CD4-positive, alpha-beta T cell (primary cell): Measurements from ENCODE around the gene CCDC50. TPM values are rescaled to one million over a fixed set of nuclear protein-coding genes. Genes with fewer than 3 reads are reported as not detected.

Experiments used
- ATAC-seq: fragments of 200-7000 bp; cut with Tn5 transposase; one replicate; pipeline ENCODE4 v1.10.0; 2022; ENCODE audit warnings: mild to moderate bottlenecking; ENCODE audit not compliant: poor library complexity
- CTCF ChIA-PET: fragments of 350-600 bp; sonication (Branson Sonifier 250); formaldehyde crosslinking; loops from one replicate; lab custom pipeline; 2021; ENCODE audit warnings: antibody characterized with exemption, inconsistent platforms; lab: Charles Lee
- POLR2A ChIA-PET: fragments of 350-600 bp; sonication (Branson Sonifier 250); formaldehyde crosslinking; loops from one replicate; lab custom pipeline; 2021; ENCODE audit warnings: antibody characterized with exemption, inconsistent platforms; lab: Charles Lee
- DNase-seq, 14 experiments: peaks; one replicate each; pipeline ENCODE4 v3.0.0-alpha.2; 2013 to 2020; ENCODE audit warnings: mixed read lengths in 2 of 14
- H3K27ac ChIP-seq, 2 donors: one replicate each; pipeline versions ENCODE4 v1.5.1 to v1.7.0; 2013; ENCODE audit warnings: low read length in 2 of 2, low read depth in 1 of 2, mild to moderate bottlenecking in 1 of 2
- H3K27me3 ChIP-seq, 2 experiments: 1 replicate in 1 of 2; 2 replicates in 1 of 2; pipeline versions ENCODE4 v1.6.1 to v1.7.0; 2013; ENCODE audit warnings: low read length in 2 of 2, control low read depth in 1 of 2, mild to moderate bottlenecking in 1 of 2, moderate library complexity in 1 of 2; ENCODE audit not compliant: insufficient read depth in 2 of 2, control insufficient read depth in 1 of 2
- H3K36me3 ChIP-seq: one replicate; pipeline ENCODE4 v1.6.1; 2013; ENCODE audit warnings: low read length, control low read depth; ENCODE audit not compliant: insufficient read depth
- H3K4me1 ChIP-seq: one replicate; pipeline ENCODE4 v1.6.1; 2013; ENCODE audit warnings: low read length, control low read depth; ENCODE audit not compliant: insufficient read depth
- H3K4me3 ChIP-seq: one replicate; pipeline ENCODE4 v1.5.1; 2013; ENCODE audit warnings: mild to moderate bottlenecking, low read length, moderate library complexity
- H3K9me3 ChIP-seq, 2 experiments: 1 replicate in 1 of 2; 2 replicates in 1 of 2; pipeline versions ENCODE4 v1.6.1 to v1.7.0; 2013; ENCODE audit warnings: low read length in 2 of 2, mild to moderate bottlenecking in 2 of 2, control low read depth in 1 of 2, moderate library complexity in 1 of 2; ENCODE audit not compliant: control insufficient read depth in 1 of 2, insufficient read depth in 1 of 2
- H3K27ac Mint-ChIP-seq: one replicate; pipeline ENCODE4 v1.8.0; 2020; ENCODE audit warnings: mixed read lengths
- H3K27me3 Mint-ChIP-seq: one replicate; pipeline ENCODE4 v1.8.0; 2021; ENCODE audit warnings: mixed read lengths
- H3K36me3 Mint-ChIP-seq: one replicate; pipeline ENCODE4 v1.8.0; 2021; ENCODE audit warnings: low read depth, mixed read lengths
- H3K4me1 Mint-ChIP-seq: one replicate; pipeline ENCODE4 v1.8.0; 2021; ENCODE audit warnings: low read depth, mixed read lengths
- H3K4me3 Mint-ChIP-seq: one replicate; pipeline ENCODE4 v1.8.0; 2020; ENCODE audit warnings: mild to moderate bottlenecking, mixed read lengths
- H3K9me3 Mint-ChIP-seq: one replicate; pipeline ENCODE4 v1.8.0; 2020; ENCODE audit warnings: mixed read lengths
- CTCF ChIP-seq: fragments of 200-600 bp; IDR thresholded peaks from one replicate; pipeline ENCODE4 v1.8.0; 2022; ENCODE audit warnings: antibody characterized with exemption, mild to moderate bottlenecking
- intact Hi-C, 2 experiments: fragments of 100-400 bp; cut with DNase I in 1 of 2; cut with micrococcal nuclease in 1 of 2; formaldehyde crosslinking; loops; one replicate each; pipeline versions ENCODE4 v1.15.1 to v1.9.0; 2023 to 2025; cut with DNase I, micrococcal nuclease
- total RNA-seq, 174 experiments: library from RNA in 2 of 174; stranded (reverse) in 2 of 174; gene quantifications; one replicate each; pipeline ENCODE4 v1.2.3 and lab custom pipeline; 2021 to 2026

CCDC50 gene
- total RNA-seq, 2 experiments from 2014 or later = 16.7 to 16.8 TPM

GRCh38 chr3:191306428-191306827, 22.8 kb upstream of the CCDC50 start:
- Mint-ChIP-seq H3K27me3 (no peaks in the 10 kb centered on the region), H3K36me3 (no peaks in the 10 kb centered on the region), H3K27ac (no peak overlapping the region), H3K4me3 (no peak overlapping the region), H3K9me3 (no peaks in the 10 kb centered on the region), H3K4me1 (no peaks in the 10 kb centered on the region)
- Histone ChIP-seq H3K4me3 (no peak overlapping the region), H3K4me1 (no peaks in the 10 kb centered on the region), H3K9me3 (peaks cover 0 to 5% of the 10 kb centered on the region in 2 experiments), H3K27me3 (no peaks in the 10 kb centered on the region), H3K36me3 (no peaks in the 10 kb centered on the region), H3K27ac (no peak overlapping the region)
- TF ChIP-seq CTCF = no peak
- intact Hi-C loops = no loop called here
- ChIA-PET POLR2A (no interaction called here), CTCF (no interaction called here)
- ATAC-seq (no peak), DNase-seq (no peak)

- H3K4me1 ChIP-seq = no peaks in the 10 kb centered on the region
- H3K4me3 Mint-ChIP-seq = no peak overlapping the region
- TF ChIP-seq CTCF = no peak
- H3K4me3 ChIP-seq = no peak overlapping the region
- intact Hi-C loops = no loop called here
- no peaks in the 10 kb centered on the region for H3K36me3 ChIP-seq
- H3K27ac Mint-ChIP-seq = no peak overlapping the region
- DNase-seq (no peak), ATAC-seq (no peak)
- H3K27me3 ChIP-seq = no peaks in the 10 kb centered on the region
- CTCF ChIA-PET = no interaction called here
- no peaks in the 10 kb centered on the region for H3K27me3 Mint-ChIP-seq
- no peak overlapping the region for H3K27ac ChIP-seq
- no peaks in the 10 kb centered on the region for H3K9me3 Mint-ChIP-seq
- peaks cover 0 to 5% of the 10 kb centered on the region in 2 experiments for H3K9me3 ChIP-seq
- POLR2A ChIA-PET = no interaction called here
- H3K36me3 Mint-ChIP-seq = no peaks in the 10 kb centered on the region
- no peaks in the 10 kb centered on the region for H3K4me1 Mint-ChIP-seq
Observed at GRCh38 chr3:191307341-191307740, 21.9 kb upstream of the CCDC50 start.

GRCh38 chr3:191313296-191313695, 15.9 kb upstream of the CCDC50 start:
- no peaks in the 10 kb centered on the region for H3K36me3 Mint-ChIP-seq
- peaks cover 3% of the 10 kb centered on the region for H3K27me3 Mint-ChIP-seq
- H3K9me3 ChIP-seq = peaks cover 0 to 14% of the 10 kb centered on the region in 2 experiments
- CTCF ChIA-PET = no interaction called here
- H3K4me3 ChIP-seq = no peak overlapping the region
- H3K9me3 Mint-ChIP-seq = no peaks in the 10 kb centered on the region
- H3K27me3 ChIP-seq = no peaks in the 10 kb centered on the region
- DNase-seq (no peak), ATAC-seq (no peak)
- no peaks in the 10 kb centered on the region for H3K4me1 ChIP-seq
- TF ChIP-seq CTCF = no peak
- H3K36me3 ChIP-seq = no peaks in the 10 kb centered on the region
- intact Hi-C loops = no loop called here
- no peaks in the 10 kb centered on the region for H3K4me1 Mint-ChIP-seq
- no peak overlapping the region for H3K4me3 Mint-ChIP-seq
- no peak overlapping the region for H3K27ac Mint-ChIP-seq
- H3K27ac ChIP-seq = no peak overlapping the region
- POLR2A ChIA-PET = no interaction called here
